NB4 (cell line): ENCODE measurements around the gene NIT1.

Experiments used
- CTCF ChIP-seq: IDR thresholded peaks from one replicate; pipeline ENCODE4 v1.5.1; 2012; ENCODE audit warnings: low read depth, low read length
- MYC ChIP-seq: IDR thresholded peaks from 2 replicates; pipeline ENCODE4 v1.6.1; 2011; ENCODE audit warnings: low read depth, low read length
- POLR2A ChIP-seq: IDR thresholded peaks from 2 replicates; pipeline ENCODE4 v1.6.1; 2011; ENCODE audit warnings: mild to moderate bottlenecking; ENCODE audit not compliant: insufficient read length; ENCODE audit errors: extremely low read depth

- TF ChIP-seq POLR2A (no peak), MYC (no peak), CTCF (no peak)
Measured at GRCh38 chr1:161121042-161121650, 3.2 kb downstream of the NIT1 start.
